Neural cell (in vitro differentiated cells): ENCODE results near the gene CDCA3. TPM values are rescaled to one million over a fixed set of nuclear protein-coding genes. Genes with fewer than 3 reads are reported as not detected.

Experiments
- H2AFZ ChIP-seq: fragments of 200-600, 300-800 bp; sonication (generic), shearing (Covaris generic); 2 replicates; pipeline ENCODE4 v1.6.0; 2014; ENCODE audit warnings: low read depth, mild to moderate bottlenecking, antibody characterized with exemption, low read length, moderate library complexity
- H3F3A ChIP-seq: fragments of 200-600 bp; shearing (Covaris generic); 2 replicates; pipeline ENCODE4 v1.6.1; 2016; ENCODE audit warnings: mild to moderate bottlenecking, moderate library complexity, mixed read lengths, antibody characterized with exemption, low read length; ENCODE audit not compliant: insufficient read depth, poor library complexity, severe bottlenecking
- H3K27ac ChIP-seq: fragments of 200-600, 300-800 bp; sonication (generic), shearing (Covaris generic); 2 replicates; pipeline ENCODE4 v1.5.1; 2014; ENCODE audit warnings: mild to moderate bottlenecking, low read length, moderate library complexity
- H3K27me3 ChIP-seq: fragments of 300-800, 200-600 bp; sonication (generic), shearing (Covaris generic); 2 replicates; pipeline ENCODE4 v1.6.0; 2014; ENCODE audit warnings: mild to moderate bottlenecking, low read depth, low read length, moderate library complexity; ENCODE audit not compliant: insufficient read depth
- H3K36me3 ChIP-seq: fragments of 300-800, 200-600 bp; sonication (generic), shearing (Covaris generic); 2 replicates; pipeline ENCODE4 v1.5.1; 2014; ENCODE audit warnings: mild to moderate bottlenecking, antibody characterized with exemption, low read length, moderate library complexity; ENCODE audit not compliant: insufficient read depth
- H3K4me2 ChIP-seq: fragments of 300-800, 200-600 bp; sonication (generic), shearing (Covaris generic); 2 replicates; pipeline ENCODE4 v1.6.0; 2014; ENCODE audit warnings: mild to moderate bottlenecking, low read length
- H3K4me3 ChIP-seq: fragments of 300-800, 200-600 bp; sonication (generic), shearing (Covaris generic); 2 replicates; pipeline ENCODE4 v1.5.1; 2014; ENCODE audit warnings: mild to moderate bottlenecking, low read length, moderate library complexity
- H3K79me2 ChIP-seq: fragments of 200-600 bp; shearing (Covaris generic); replicated peaks from 2 replicates; pipeline ENCODE4 v1.6.0; 2014; ENCODE audit warnings: mild to moderate bottlenecking, low read length, moderate library complexity; ENCODE audit not compliant: insufficient read depth
- H3K9ac ChIP-seq: fragments of 300-800, 200-600 bp; sonication (generic), shearing (Covaris generic); 2 replicates; pipeline ENCODE4 v1.6.1; 2016; ENCODE audit warnings: mild to moderate bottlenecking, low read length, mixed read lengths
- H3K9me2 ChIP-seq: fragments of 200-600 bp; shearing (Covaris generic); 2 replicates; pipeline ENCODE4 v1.6.1; 2016; ENCODE audit warnings: mild to moderate bottlenecking, low read length, mixed read lengths; ENCODE audit not compliant: insufficient read depth
- H3K9me3 ChIP-seq: fragments of 200-600, 300-800 bp; sonication (generic), shearing (Covaris generic); 2 replicates; pipeline ENCODE4 v1.6.1; 2016; ENCODE audit warnings: mild to moderate bottlenecking, mixed run types, low read length, moderate library complexity, mixed read lengths
- H4K20me1 ChIP-seq: fragments of 200-600 bp; shearing (Covaris generic); 2 replicates; pipeline ENCODE4 v1.6.1; 2016; ENCODE audit warnings: mild to moderate bottlenecking, mixed run types; ENCODE audit not compliant: insufficient read depth
- EP300 ChIP-seq: fragments of 450-650 bp; conservative IDR thresholded peaks from 2 replicates; pipeline ENCODE4 v1.6.1; 2014; ENCODE audit warnings: antibody characterized with exemption, mild to moderate bottlenecking, moderate library complexity; ENCODE audit not compliant: poor library complexity, severe bottlenecking
- EZH2 ChIP-seq: fragments of 200-600, 300-800 bp; shearing (Covaris generic), sonication (generic); IDR thresholded peaks from 2 replicates; pipeline ENCODE4 v1.6.1; 2014; ENCODE audit warnings: antibody characterized with exemption, low read length, borderline replicate concordance, mild to moderate bottlenecking; ENCODE audit not compliant: insufficient read depth, poor library complexity, severe bottlenecking
- MXI1 ChIP-seq: fragments of 450-650 bp; conservative IDR thresholded peaks from 2 replicates; pipeline ENCODE4 v1.6.1; 2014; ENCODE audit warnings: antibody characterized with exemption, mild to moderate bottlenecking; ENCODE audit not compliant: poor library complexity, severe bottlenecking
- POLR2AphosphoS5 ChIP-seq: IDR thresholded peaks from 2 replicates; pipeline ENCODE4 v1.6.1; 2012
- RAD21 ChIP-seq: fragments of 450-650 bp; conservative IDR thresholded peaks from 2 replicates; pipeline ENCODE4 v1.6.1; 2014; ENCODE audit warnings: antibody characterized with exemption, mild to moderate bottlenecking, moderate library complexity
- SMC3 ChIP-seq: fragments of 450-650 bp; conservative IDR thresholded peaks from 2 replicates; pipeline ENCODE4 v1.6.1; 2014; ENCODE audit warnings: antibody characterized with exemption, mild to moderate bottlenecking, moderate library complexity; ENCODE audit not compliant: poor library complexity
- TAF1 ChIP-seq: IDR thresholded peaks from 2 replicates; pipeline ENCODE4 v1.6.1; 2012; ENCODE audit warnings: low read depth
- polyA plus RNA-seq: library from polyadenylated mRNA; depleted of rRNA; stranded (reverse); fragments of >200 nt; gene quantifications from 2 replicates; pipeline ENCODE4 v1.2.3, GENCODE V29; 2014
- TF ChIP-seq, protein P1 (sequence below): IDR thresholded peaks from 2 replicates; pipeline ENCODE4 v1.6.1; 2012; ENCODE audit warnings: borderline replicate concordance
- TF ChIP-seq, protein P2 (sequence below): fragments of 450-650 bp; IDR thresholded peaks from 2 replicates; pipeline ENCODE4 v1.5.1; 2014; ENCODE audit warnings: antibody characterized with exemption, mild to moderate bottlenecking, moderate library complexity; ENCODE audit not compliant: poor library complexity, severe bottlenecking

Gene CDCA3
- polyA plus RNA-seq, 1 donor from 2014 or later, result 7.3 TPM

DNA sequence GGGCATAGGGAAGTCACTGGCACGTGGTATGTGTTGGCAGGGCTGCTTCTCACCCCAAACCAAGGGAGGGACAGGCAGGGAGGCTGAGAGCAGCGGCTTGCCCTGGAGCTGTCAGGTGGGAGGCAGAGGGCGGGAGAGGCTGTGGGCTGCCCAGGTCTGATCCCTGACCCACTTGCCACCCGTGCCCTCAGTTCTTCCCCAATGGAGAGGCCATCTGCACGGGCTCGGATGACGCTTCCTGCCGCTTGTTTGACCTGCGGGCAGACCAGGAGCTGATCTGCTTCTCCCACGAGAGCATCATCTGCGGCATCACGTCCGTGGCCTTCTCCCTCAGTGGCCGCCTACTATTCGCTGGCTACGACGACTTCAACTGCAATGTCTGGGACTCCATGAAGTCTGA is 5.7 kb downstream of the CDCA3 start:
- no peak overlapping the region for H3K27ac ChIP-seq
- H3K9ac ChIP-seq, result no peak overlapping the region
- H3K27me3 ChIP-seq, result no peaks in the 10 kb centered on the region
- no peaks in the 10 kb centered on the region for H3F3A ChIP-seq
- no peak overlapping the region for H2AFZ ChIP-seq
- H3K36me3 ChIP-seq, result no peaks in the 10 kb centered on the region
- no peak overlapping the region for H3K4me2 ChIP-seq
- no peaks in the 10 kb centered on the region for H4K20me1 ChIP-seq
- H3K4me3 ChIP-seq, result no peak overlapping the region
- peaks cover 7% of the 10 kb centered on the region for H3K79me2 ChIP-seq
- TF ChIP-seq EZH2 (no peak), POLR2AphosphoS5 (no peak), TAF1 (no peak), RAD21 (no peak), EP300 (no peak), SMC3 (no peak), MXI1 (no peak)
- TF ChIP-seq, protein P1, sequence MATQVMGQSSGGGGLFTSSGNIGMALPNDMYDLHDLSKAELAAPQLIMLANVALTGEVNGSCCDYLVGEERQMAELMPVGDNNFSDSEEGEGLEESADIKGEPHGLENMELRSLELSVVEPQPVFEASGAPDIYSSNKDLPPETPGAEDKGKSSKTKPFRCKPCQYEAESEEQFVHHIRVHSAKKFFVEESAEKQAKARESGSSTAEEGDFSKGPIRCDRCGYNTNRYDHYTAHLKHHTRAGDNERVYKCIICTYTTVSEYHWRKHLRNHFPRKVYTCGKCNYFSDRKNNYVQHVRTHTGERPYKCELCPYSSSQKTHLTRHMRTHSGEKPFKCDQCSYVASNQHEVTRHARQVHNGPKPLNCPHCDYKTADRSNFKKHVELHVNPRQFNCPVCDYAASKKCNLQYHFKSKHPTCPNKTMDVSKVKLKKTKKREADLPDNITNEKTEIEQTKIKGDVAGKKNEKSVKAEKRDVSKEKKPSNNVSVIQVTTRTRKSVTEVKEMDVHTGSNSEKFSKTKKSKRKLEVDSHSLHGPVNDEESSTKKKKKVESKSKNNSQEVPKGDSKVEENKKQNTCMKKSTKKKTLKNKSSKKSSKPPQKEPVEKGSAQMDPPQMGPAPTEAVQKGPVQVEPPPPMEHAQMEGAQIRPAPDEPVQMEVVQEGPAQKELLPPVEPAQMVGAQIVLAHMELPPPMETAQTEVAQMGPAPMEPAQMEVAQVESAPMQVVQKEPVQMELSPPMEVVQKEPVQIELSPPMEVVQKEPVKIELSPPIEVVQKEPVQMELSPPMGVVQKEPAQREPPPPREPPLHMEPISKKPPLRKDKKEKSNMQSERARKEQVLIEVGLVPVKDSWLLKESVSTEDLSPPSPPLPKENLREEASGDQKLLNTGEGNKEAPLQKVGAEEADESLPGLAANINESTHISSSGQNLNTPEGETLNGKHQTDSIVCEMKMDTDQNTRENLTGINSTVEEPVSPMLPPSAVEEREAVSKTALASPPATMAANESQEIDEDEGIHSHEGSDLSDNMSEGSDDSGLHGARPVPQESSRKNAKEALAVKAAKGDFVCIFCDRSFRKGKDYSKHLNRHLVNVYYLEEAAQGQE, result no peak
- TF ChIP-seq, protein P2, sequence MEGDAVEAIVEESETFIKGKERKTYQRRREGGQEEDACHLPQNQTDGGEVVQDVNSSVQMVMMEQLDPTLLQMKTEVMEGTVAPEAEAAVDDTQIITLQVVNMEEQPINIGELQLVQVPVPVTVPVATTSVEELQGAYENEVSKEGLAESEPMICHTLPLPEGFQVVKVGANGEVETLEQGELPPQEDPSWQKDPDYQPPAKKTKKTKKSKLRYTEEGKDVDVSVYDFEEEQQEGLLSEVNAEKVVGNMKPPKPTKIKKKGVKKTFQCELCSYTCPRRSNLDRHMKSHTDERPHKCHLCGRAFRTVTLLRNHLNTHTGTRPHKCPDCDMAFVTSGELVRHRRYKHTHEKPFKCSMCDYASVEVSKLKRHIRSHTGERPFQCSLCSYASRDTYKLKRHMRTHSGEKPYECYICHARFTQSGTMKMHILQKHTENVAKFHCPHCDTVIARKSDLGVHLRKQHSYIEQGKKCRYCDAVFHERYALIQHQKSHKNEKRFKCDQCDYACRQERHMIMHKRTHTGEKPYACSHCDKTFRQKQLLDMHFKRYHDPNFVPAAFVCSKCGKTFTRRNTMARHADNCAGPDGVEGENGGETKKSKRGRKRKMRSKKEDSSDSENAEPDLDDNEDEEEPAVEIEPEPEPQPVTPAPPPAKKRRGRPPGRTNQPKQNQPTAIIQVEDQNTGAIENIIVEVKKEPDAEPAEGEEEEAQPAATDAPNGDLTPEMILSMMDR, result no peak
- no peaks in the 10 kb centered on the region for H3K9me2 ChIP-seq
- H3K9me3 ChIP-seq, result no peaks in the 10 kb centered on the region

DNA sequence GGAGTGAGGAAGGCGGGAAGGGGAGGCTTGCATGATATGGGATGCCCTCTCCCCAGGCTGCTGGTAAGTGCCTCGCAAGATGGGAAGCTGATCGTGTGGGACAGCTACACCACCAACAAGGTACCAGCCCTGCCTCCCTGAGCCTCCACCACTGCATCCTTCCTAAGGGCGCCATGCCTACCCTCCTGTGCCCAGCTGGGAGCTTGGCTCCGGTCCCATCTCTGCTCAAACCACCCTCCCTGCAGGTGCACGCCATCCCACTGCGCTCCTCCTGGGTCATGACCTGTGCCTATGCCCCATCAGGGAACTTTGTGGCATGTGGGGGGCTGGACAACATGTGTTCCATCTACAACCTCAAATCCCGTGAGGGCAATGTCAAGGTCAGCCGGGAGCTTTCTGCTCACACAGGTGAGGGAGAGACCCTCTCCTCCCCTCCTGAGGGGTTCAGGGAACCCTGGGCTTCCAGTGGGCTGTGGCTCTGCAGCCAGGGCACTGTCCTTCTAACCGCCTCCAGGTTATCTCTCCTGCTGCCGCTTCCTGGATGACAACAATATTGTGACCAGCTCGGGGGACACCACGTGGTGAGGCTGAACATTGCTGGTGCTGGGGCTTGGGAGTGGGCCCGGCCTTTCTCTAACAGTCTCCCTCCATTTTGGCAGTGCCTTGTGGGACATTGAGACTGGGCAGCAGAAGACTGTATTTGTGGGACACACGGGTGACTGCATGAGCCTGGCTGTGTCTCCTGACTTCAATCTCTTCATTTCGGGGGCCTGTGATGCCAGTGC is 7.8 kb downstream of the CDCA3 start:
- H3K9ac ChIP-seq, result no peak overlapping the region
- no peak overlapping the region for H3K4me2 ChIP-seq
- H3K36me3 ChIP-seq, result no peaks in the 10 kb centered on the region
- no peaks in the 10 kb centered on the region for H3K9me3 ChIP-seq
- H2AFZ ChIP-seq, result no peak overlapping the region
- no peaks in the 10 kb centered on the region for H3F3A ChIP-seq
- H3K27me3 ChIP-seq, result no peaks in the 10 kb centered on the region
- no peaks in the 10 kb centered on the region for H3K9me2 ChIP-seq
- no peak overlapping the region for H3K4me3 ChIP-seq
- H3K27ac ChIP-seq, result no peak overlapping the region
- no peaks in the 10 kb centered on the region for H4K20me1 ChIP-seq
- TF ChIP-seq, protein P2, result no peak
- TF ChIP-seq RAD21 (no peak), MXI1 (no peak), EZH2 (no peak), TAF1 (no peak)
- H3K79me2 ChIP-seq, result no peaks in the 10 kb centered on the region
